Pancreas (tissue), 10 donors: ENCODE measurements around the gene TMPRSS11E. TPM values are rescaled to one million over a fixed set of nuclear protein-coding genes. Genes with fewer than 3 reads are reported as not detected.
"Not testable (repeated sequence)": the region's sequence is repeated elsewhere in the genome, so short reads cannot be mapped to it uniquely, and the experiment has no call there.

ENCODE experiments used
- ATAC-seq, 4 donors: fragments of 200-7000 bp; cut with Tn5 transposase; one replicate each; pipeline versions ENCODE4 v1.8.0 to v1.9.1; 2020; ENCODE audit warnings: mild to moderate bottlenecking in 4 of 4, moderate library complexity in 4 of 4
- DNase-seq, 6 donors: peaks; one replicate each; pipeline ENCODE4 v3.0.0-alpha.2; 2020
- FAIRE-seq: peaks from 2 replicates; lab custom pipeline; 2012; peaks lifted over from hg19 to GRCh38; lab: Jason Lieb, UNC
- H3K27ac ChIP-seq, 4 donors: fragments of 200-600 bp; sonication (generic); 1 replicate in 3 of 4; 2 replicates in 1 of 4; pipeline versions ENCODE4 v1.5.0 to v1.8.0; 2020
- H3K27me3 ChIP-seq, 4 donors: fragments of 200-600 bp; one replicate each; pipeline ENCODE4 v1.8.0; 2021
- H3K36me3 ChIP-seq, 3 donors: fragments of 200-600 bp; sonication (generic) in 1 of 3; one replicate each; pipeline versions ENCODE4 v1.5.0 to v1.8.0; 2020 to 2021
- H3K4me1 ChIP-seq, 3 donors: fragments of 200-600 bp; one replicate each; pipeline ENCODE4 v1.8.0; 2021
- H3K4me3 ChIP-seq, 4 donors: fragments of 200-600 bp; sonication (generic) in 2 of 4; one replicate each; pipeline versions ENCODE4 v1.5.0 to v1.8.0; 2020 to 2021
- H3K9me3 ChIP-seq, 4 donors: fragments of 200-600 bp; one replicate each; pipeline ENCODE4 v1.8.0; 2021
- WGBS, 2 donors: extraction: QIAGEN DNeasy Blood & Tissue Kit; methylation state at CpG; one replicate each; pipeline ENCODE4 v1.1.7; 2013; 5-methylcytosine and 5-hydroxymethylcytosine counted together
- intact Hi-C, 3 donors: fragments of 100-400 bp; cut with DNase I; formaldehyde crosslinking; loops; one replicate each; pipeline versions ENCODE4 v1.11.1 to v1.14.2; 2022
- polyA plus RNA-seq, 2 donors: library from polyadenylated mRNA; stranded (reverse); fragments of 200-250 nt; gene quantifications; one replicate each; pipeline ENCODE4 v1.2.3, GENCODE V29; 2013
- total RNA-seq, 6 donors: library from RNA; stranded (reverse); fragmentation: NEBNext Ultra II Directional in 4 of 6; extraction: Animal tissue kit (Norgen Biotek cat#: 25700) in 4 of 6; gene quantifications; one replicate each; pipeline versions ENCODE4 v1.2.1 to v1.2.4, GENCODE V29; 2021 to 2023
- TF ChIP-seq, protein P1 (sequence below), 4 donors: fragments of 200-600 bp; sonication (generic) in 3 of 4; IDR thresholded peaks; one replicate each; pipeline versions ENCODE4 v1.5.0 to v1.8.0; 2021; ENCODE audit warnings: antibody characterized with exemption in 4 of 4
- donor health status: healthy with polysubstance abuse.
- donor health status: DM: no; HTN: no; CAD: no; lungs with moderate emphysema.
- donor health status: DM: no; HTN: no; CAD: no.
- donor health status: control.
- donor health status: control.
- donor health status: Bipolar disorder and iron deficiency.
- donor health status: DM: yes; HTN: yes; CAD: no.
- donor health status: DM: no; HTN: no; CAD: no.
- donor health status: DM: no; HTN: no; CAD: no.
- donor health status: DM: yes; HTN: yes; CAD: no.

TMPRSS11E gene, protein sequence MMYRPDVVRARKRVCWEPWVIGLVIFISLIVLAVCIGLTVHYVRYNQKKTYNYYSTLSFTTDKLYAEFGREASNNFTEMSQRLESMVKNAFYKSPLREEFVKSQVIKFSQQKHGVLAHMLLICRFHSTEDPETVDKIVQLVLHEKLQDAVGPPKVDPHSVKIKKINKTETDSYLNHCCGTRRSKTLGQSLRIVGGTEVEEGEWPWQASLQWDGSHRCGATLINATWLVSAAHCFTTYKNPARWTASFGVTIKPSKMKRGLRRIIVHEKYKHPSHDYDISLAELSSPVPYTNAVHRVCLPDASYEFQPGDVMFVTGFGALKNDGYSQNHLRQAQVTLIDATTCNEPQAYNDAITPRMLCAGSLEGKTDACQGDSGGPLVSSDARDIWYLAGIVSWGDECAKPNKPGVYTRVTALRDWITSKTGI
- total RNA-seq (under 1 TPM in 4 of 6 donors, not detected in 2; 0.20 to 0.67 (median 0.61) TPM), polyA plus RNA-seq (1 to 10 TPM in 1 of 2 donors, under 1 TPM in 1; 0.65 to 1.0 TPM)

DNA sequence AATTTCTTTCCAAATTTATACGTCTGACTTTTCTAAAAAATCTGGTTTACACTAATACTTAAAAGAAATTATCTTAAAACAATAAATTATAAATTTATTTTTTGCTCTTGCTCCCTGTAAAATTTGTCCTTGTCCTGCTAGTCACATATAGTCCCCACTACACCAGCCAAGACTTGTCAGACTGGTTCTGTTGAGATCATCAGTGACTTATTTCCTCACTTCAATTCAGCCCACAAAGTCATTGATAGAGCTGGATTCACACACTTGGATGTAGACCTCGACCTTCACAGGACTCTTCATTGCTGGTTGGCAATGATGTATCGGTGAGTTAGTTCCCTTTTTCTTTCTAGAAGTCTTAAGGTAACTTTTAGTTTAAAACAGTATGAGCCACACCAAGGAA, at the start of gene TMPRSS11E:
Gene TMPRSS11E (plus strand): TSS at position 263 of the 400 bp plus-strand sequence. CDS start 50 bp downstream, at position 313.
- Histone ChIP-seq H3K4me1 (no peaks in the 10 kb centered on the region), H3K4me3 (no peak within 1 kb of the TSS), H3K9me3 (no peaks in the 10 kb centered on the region), H3K36me3 (no peaks in the 10 kb centered on the region), H3K27ac (no peak within 1 kb of the TSS), H3K27me3 (no peaks in the 10 kb centered on the region)
- ATAC-seq = peak in 2 of 4 donors; percentile 47 to 56
- WGBS, 2 donors = 42 to 49% methylated on average over 3 of the region's 3 CpGs
- peak in 1 of 6 donors; percentile 13 for DNase-seq
- intact Hi-C loops = no loop called here
- TF ChIP-seq, protein P1, sequence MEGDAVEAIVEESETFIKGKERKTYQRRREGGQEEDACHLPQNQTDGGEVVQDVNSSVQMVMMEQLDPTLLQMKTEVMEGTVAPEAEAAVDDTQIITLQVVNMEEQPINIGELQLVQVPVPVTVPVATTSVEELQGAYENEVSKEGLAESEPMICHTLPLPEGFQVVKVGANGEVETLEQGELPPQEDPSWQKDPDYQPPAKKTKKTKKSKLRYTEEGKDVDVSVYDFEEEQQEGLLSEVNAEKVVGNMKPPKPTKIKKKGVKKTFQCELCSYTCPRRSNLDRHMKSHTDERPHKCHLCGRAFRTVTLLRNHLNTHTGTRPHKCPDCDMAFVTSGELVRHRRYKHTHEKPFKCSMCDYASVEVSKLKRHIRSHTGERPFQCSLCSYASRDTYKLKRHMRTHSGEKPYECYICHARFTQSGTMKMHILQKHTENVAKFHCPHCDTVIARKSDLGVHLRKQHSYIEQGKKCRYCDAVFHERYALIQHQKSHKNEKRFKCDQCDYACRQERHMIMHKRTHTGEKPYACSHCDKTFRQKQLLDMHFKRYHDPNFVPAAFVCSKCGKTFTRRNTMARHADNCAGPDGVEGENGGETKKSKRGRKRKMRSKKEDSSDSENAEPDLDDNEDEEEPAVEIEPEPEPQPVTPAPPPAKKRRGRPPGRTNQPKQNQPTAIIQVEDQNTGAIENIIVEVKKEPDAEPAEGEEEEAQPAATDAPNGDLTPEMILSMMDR (IDR thresholded peaks at IDR 0.05) = no peak
- FAIRE-seq = no peak

DNA sequence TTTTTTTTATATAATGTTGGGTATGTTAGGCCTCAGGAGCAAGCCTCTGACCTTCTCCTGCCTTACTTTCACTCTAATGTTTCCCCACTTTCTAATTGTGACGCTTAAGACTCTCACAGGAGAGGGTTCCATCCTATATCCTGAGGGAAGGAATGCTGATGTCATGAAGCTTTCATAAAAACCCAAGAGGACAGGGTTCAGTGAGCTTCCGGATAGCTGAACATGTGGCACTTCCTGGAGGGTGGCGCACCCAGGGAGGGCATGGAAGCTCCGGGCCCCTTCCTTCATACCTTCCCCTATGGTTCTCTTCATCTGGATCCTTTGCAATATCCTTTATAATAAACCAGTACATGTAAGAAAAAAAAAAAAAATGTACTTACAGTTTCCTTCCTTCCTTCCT, 48.0 kb upstream of the TMPRSS11E start:
- DNase-seq = no peak
- TF ChIP-seq, protein P1 (IDR thresholded peaks at IDR 0.05) = no peak
- no peaks in the 10 kb centered on the region for H3K36me3 ChIP-seq
- no peak overlapping the region for H3K4me3 ChIP-seq
- no peak overlapping the region for H3K27ac ChIP-seq
- intact Hi-C loops = no loop called here
- WGBS, 2 donors = 82% methylated on average over 4 of the region's 4 CpGs
- FAIRE-seq = no peak
- ATAC-seq = no peak
- no peaks in the 10 kb centered on the region for H3K27me3 ChIP-seq
- H3K4me1 ChIP-seq = no peaks in the 10 kb centered on the region
- H3K9me3 ChIP-seq = no peaks in the 10 kb centered on the region

DNA sequence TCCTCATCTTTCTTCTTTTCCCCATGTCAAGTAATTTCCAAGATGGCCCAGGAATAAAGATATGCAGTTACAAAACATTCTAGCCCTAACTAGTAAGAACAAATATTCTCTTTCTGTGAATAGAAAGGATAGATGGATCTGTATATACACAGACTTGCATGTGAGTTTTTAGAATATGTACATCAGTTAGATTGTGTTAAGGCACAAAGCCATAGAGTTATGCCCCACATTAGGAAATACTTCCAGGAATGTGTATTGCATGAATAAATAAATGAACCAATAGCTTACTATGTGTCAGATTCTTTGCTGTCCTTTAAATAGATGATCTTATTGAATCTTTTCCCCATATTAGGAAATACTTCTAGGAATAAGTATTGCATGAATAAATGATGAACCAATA, 46.0 kb upstream of the TMPRSS11E start:
- TF ChIP-seq, protein P1 (IDR thresholded peaks at IDR 0.05) = no peak
- FAIRE-seq = no peak
- no peak for ATAC-seq
- H3K27ac ChIP-seq = no peak overlapping the region
- H3K27me3 ChIP-seq = no peaks in the 10 kb centered on the region
- intact Hi-C loops = no loop called here
- H3K4me3 ChIP-seq = no peak overlapping the region
- no peaks in the 10 kb centered on the region for H3K4me1 ChIP-seq
- H3K36me3 ChIP-seq = no peaks in the 10 kb centered on the region
- H3K9me3 ChIP-seq = no peaks in the 10 kb centered on the region
- DNase-seq = no peak

DNA sequence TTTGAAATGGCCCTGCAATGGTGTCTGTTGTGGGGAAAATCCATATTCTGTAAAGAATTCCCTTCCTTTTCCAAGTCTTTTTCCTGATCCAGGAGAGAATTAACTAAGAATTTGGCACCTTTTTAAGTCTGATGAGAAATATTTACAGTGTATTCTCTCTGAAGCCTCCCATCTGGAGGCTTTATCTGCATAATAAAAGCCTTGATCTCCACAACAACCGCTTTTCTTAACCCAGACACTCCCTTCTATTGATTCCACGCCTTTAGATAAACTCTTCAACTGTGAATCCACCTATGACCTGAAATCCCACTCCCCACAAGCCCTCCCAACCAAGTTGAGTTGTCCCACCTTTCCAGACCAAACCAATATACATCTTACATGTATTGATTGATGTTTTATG, 43.1 kb upstream of the TMPRSS11E start:
- Histone ChIP-seq H3K27ac (no peak overlapping the region), H3K4me3 (no peak overlapping the region), H3K4me1 (no peaks in the 10 kb centered on the region), H3K36me3 (no peaks in the 10 kb centered on the region), H3K27me3 (no peaks in the 10 kb centered on the region), H3K9me3 (no peaks in the 10 kb centered on the region)
- no peak for FAIRE-seq
- WGBS, 2 donors = 56 to 66% methylated on average over 2 of the region's 2 CpGs
- intact Hi-C loops = no loop called here
- DNase-seq = no peak
- TF ChIP-seq, protein P1 (IDR thresholded peaks at IDR 0.05) = no peak
- no peak for ATAC-seq

DNA sequence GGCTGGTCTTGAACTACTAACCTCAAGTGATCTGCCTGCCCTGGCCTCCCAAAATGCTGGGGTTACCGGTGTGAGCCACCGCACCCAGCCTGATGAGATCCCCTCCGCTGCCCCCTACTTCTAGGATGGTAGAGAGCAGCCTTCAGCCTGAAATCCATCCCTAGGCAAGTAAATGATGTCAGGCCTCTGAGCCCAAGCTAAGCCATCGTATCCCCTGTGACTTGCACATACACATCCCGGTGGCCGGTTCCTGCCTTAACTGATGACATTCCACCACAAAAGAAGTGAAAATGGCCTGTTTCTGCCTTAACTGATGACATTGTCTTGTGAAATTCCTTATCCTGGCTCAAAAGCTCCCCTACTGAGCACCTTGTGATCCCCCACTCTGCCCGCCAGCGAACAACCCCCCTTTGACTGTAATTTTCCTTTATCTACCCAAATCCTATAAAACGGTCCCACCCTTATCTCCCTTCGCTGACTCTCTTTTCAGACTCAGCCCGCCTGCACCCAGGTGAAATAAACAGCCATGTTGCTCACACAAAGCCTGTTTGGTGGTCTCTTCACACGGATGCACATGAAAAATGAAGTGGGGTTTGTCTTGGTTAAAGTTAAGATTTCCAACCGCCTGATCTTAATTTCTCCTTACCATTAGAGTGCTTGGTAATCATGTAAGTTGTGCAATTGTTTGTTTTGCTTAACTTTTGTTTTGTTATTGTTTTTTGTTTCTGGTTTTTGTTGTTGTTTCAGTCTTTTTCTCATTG, 41.4 kb upstream of the TMPRSS11E start:
- H3K36me3 ChIP-seq, intact Hi-C loops, DNase-seq, H3K27me3 ChIP-seq, ATAC-seq, FAIRE-seq, H3K27ac ChIP-seq, H3K4me3 ChIP-seq, H3K4me1 ChIP-seq, H3K9me3 ChIP-seq: not testable (repeated sequence)
- WGBS, 2 donors = 84 to 86% methylated on average over 12 to 13 of the region's 13 CpGs
